ENCODE data around the gene CDKL1. TPM values are rescaled to one million over a fixed set of nuclear protein-coding genes. Genes with fewer than 3 reads are reported as not detected.

CDKL1 gene
- total RNA-seq, 1 experiment from 2014 or later: 14.4 TPM

DNA sequence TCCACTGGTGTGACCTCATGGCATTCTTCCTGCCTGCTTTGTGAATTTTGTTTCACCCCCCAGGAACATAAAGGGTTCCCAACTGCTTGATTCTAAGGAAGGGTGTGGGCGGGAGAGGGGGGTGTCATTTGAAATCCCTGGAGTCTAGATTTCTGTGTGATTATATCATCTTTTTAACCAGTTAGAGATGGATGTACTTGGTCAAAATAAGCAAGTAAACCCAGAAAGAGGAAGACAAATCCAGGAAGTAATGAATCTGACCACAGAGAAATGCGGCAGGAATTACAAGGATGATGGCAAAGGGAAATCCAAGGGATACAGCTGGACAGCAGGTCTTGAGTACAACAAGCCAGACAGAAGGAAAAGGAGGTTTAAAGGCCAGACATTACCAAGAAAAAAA is 45.7 kb downstream of the CDKL1 start:
- H3K9ac ChIP-seq (ENCODE audit: low read length): no peak overlapping the region
- no peak overlapping the region for H3K4me2 ChIP-seq (ENCODE audit: low read length)
- no TSS peak for BruUV-seq (replicated peaks)
- intact Hi-C loops (cut with micrococcal nuclease): no loop called here
- no peaks in the 10 kb centered on the region for H3K36me3 ChIP-seq (ENCODE audit: low read depth, low read length)
- no peaks in the 10 kb centered on the region for H3F3A ChIP-seq (ENCODE audit: low read length, unreplicated experiment)
- H3K4me1 ChIP-seq (ENCODE audit: insufficient read depth, low read length): peaks cover 13% of the 10 kb centered on the region
- DNase-seq (no peak), ATAC-seq (no peak)
- H3K4me3 ChIP-seq (ENCODE audit: low read length): no peak overlapping the region
- H3K9me3 ChIP-seq (ENCODE audit: low read length): no peaks in the 10 kb centered on the region
- H4K20me1 ChIP-seq (ENCODE audit: low read length): no peaks in the 10 kb centered on the region
- H3K27ac ChIP-seq (ENCODE audit: low read length): no peak overlapping the region
- H3K9me2 ChIP-seq (replicated peaks; ENCODE audit: low read length): no peaks in the 10 kb centered on the region
- ChIA-PET CTCF (interaction anchor here (1.0 kb wide), 1 partner anchor 33 kb away, joined by 3 read pairs; no protein-coding TSS in a partner anchor), POLR2A (ENCODE audit: unreplicated experiment) (no interaction called here)
- H2AFZ ChIP-seq (ENCODE audit: low read length): no peak overlapping the region
- H3K27me3 ChIP-seq (ENCODE audit: low read length): no peaks in the 10 kb centered on the region
- TF ChIP-seq, protein P1, sequence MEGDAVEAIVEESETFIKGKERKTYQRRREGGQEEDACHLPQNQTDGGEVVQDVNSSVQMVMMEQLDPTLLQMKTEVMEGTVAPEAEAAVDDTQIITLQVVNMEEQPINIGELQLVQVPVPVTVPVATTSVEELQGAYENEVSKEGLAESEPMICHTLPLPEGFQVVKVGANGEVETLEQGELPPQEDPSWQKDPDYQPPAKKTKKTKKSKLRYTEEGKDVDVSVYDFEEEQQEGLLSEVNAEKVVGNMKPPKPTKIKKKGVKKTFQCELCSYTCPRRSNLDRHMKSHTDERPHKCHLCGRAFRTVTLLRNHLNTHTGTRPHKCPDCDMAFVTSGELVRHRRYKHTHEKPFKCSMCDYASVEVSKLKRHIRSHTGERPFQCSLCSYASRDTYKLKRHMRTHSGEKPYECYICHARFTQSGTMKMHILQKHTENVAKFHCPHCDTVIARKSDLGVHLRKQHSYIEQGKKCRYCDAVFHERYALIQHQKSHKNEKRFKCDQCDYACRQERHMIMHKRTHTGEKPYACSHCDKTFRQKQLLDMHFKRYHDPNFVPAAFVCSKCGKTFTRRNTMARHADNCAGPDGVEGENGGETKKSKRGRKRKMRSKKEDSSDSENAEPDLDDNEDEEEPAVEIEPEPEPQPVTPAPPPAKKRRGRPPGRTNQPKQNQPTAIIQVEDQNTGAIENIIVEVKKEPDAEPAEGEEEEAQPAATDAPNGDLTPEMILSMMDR (conservative IDR thresholded peaks at IDR 0.05; ENCODE audit: low read depth, low read length): no peak
- no peak for TF ChIP-seq EZH2 (IDR thresholded peaks at IDR 0.05; ENCODE audit: low read length, unreplicated experiment)
- no peak for TF ChIP-seq EZH2phosphoT487 (IDR thresholded peaks at IDR 0.05; ENCODE audit: borderline replicate concordance, low read length)
- H3K79me2 ChIP-seq (ENCODE audit: low read length): no peaks in the 10 kb centered on the region

DNA sequence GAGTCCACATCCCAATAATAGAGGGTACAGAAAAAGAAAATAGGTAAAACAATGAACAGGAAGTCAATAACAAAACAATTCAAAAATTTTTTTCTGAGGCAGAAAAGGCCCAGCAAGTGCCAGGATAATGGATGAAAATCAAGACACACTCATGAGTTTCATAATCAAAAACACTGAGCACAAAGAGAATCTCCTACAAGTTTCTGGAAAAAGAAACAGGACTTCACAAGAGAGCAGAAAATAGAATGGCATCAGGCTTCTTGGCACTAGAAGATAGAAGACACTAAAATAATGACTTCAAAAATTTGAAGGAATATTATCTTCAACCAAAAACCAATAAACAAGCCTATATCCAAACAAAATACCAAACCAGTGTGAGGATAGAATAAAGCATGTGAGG is 47.7 kb downstream of the CDKL1 start:
- TF ChIP-seq, protein P1 (conservative IDR thresholded peaks at IDR 0.05; ENCODE audit: low read depth, low read length): no peak
- no peak for TF ChIP-seq EZH2 (IDR thresholded peaks at IDR 0.05; ENCODE audit: low read length, unreplicated experiment)
- TF ChIP-seq EZH2phosphoT487 (IDR thresholded peaks at IDR 0.05; ENCODE audit: borderline replicate concordance, low read length): no peak
- H3K79me2 ChIP-seq (ENCODE audit: low read length): no peaks in the 10 kb centered on the region
- H3K9me2 ChIP-seq (replicated peaks; ENCODE audit: low read length): no peaks in the 10 kb centered on the region
- no peaks in the 10 kb centered on the region for H4K20me1 ChIP-seq (ENCODE audit: low read length)
- no peaks in the 10 kb centered on the region for H3K27me3 ChIP-seq (ENCODE audit: low read length)
- H3K4me1 ChIP-seq (ENCODE audit: insufficient read depth, low read length): peaks cover 13% of the 10 kb centered on the region
- intact Hi-C loops (cut with micrococcal nuclease): no loop called here
- BruUV-seq (replicated peaks): no TSS peak
- CTCF ChIA-PET: no interaction called here
- no peaks in the 10 kb centered on the region for H3F3A ChIP-seq (ENCODE audit: low read length, unreplicated experiment)
- no peaks in the 10 kb centered on the region for H3K9me3 ChIP-seq (ENCODE audit: low read length)
- H3K36me3 ChIP-seq (ENCODE audit: low read depth, low read length): no peaks in the 10 kb centered on the region
- no peak for ATAC-seq
- no peak overlapping the region for H3K4me2 ChIP-seq (ENCODE audit: low read length)
- DNase-seq: no peak
- no peak overlapping the region for H2AFZ ChIP-seq (ENCODE audit: low read length)
- H3K9ac ChIP-seq (ENCODE audit: low read length): no peak overlapping the region
- no peak overlapping the region for H3K27ac ChIP-seq (ENCODE audit: low read length)
- H3K4me3 ChIP-seq (ENCODE audit: low read length): no peak overlapping the region
- POLR2A ChIA-PET (ENCODE audit: unreplicated experiment): no interaction called here

DNA sequence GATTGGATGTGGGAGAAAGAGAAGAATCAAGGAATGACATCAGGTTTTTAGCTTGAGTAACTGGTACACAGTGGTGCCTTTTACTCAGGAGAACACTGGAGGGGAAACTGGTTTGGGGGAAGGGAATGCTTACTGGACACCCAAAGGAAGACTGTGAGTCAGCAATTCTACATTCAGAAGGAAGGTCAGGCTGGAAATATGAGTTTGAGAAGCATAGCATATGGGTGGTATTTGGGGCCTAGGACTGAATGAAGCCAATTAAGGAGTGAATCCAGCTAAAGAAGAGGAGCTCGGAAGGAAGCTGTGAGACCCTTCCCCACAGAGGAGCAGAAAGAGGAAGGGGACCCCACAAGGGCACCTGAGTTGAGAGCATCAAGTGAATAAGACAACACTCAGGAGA is 49.2 kb downstream of the CDKL1 start:
- CTCF ChIA-PET: no interaction called here
- peak; percentile 36 for ATAC-seq

More for the DNA sequence above, 49.2 kb downstream of the CDKL1 start:
- no peaks in the 10 kb centered on the region for H4K20me1 ChIP-seq (ENCODE audit: low read length)
- no TSS peak for BruUV-seq (replicated peaks)
- H3K4me1 ChIP-seq (ENCODE audit: insufficient read depth, low read length): peaks cover 21% of the 10 kb centered on the region
- intact Hi-C loops (cut with micrococcal nuclease): no loop called here
- TF ChIP-seq EZH2 (IDR thresholded peaks at IDR 0.05; ENCODE audit: low read length, unreplicated experiment) (no peak), EZH2phosphoT487 (IDR thresholded peaks at IDR 0.05; ENCODE audit: borderline replicate concordance, low read length) (no peak)
- TF ChIP-seq, protein P1 (conservative IDR thresholded peaks at IDR 0.05; ENCODE audit: low read depth, low read length): no peak
- no peaks in the 10 kb centered on the region for H3F3A ChIP-seq (ENCODE audit: low read length, unreplicated experiment)
- peak overlapping the region; percentile 11 for H3K4me2 ChIP-seq (ENCODE audit: low read length)
- no peaks in the 10 kb centered on the region for H3K9me2 ChIP-seq (replicated peaks; ENCODE audit: low read length)
- POLR2A ChIA-PET (ENCODE audit: unreplicated experiment): no interaction called here
- H3K4me3 ChIP-seq (ENCODE audit: low read length): no peak overlapping the region
- peak overlapping the region; percentile 73 for H2AFZ ChIP-seq (ENCODE audit: low read length)
- no peaks in the 10 kb centered on the region for H3K9me3 ChIP-seq (ENCODE audit: low read length)
- no peaks in the 10 kb centered on the region for H3K27me3 ChIP-seq (ENCODE audit: low read length)
- no peaks in the 10 kb centered on the region for H3K36me3 ChIP-seq (ENCODE audit: low read depth, low read length)
- peak overlapping the region; percentile 56 for H3K27ac ChIP-seq (ENCODE audit: low read length)
- H3K79me2 ChIP-seq (ENCODE audit: low read length): no peaks in the 10 kb centered on the region
- peak; percentile 86 for DNase-seq
- H3K9ac ChIP-seq (ENCODE audit: low read length): peak overlapping the region; percentile 7; the same call in 1 of the 2 replicates
